HG03565 (cell line): Measurements from ENCODE around the gene PRDM13.
"Not testable (repeated sequence)": the region's sequence is repeated elsewhere in the genome, so short reads cannot be mapped to it uniquely, and the experiment has no call there.

ENCODE experiments used
- ATAC-seq: cut with Tn5 transposase; IDR thresholded peaks from one replicate; pipeline ENCODE4 v1.9.1; 2021; ENCODE audit warnings: mild to moderate bottlenecking, moderate library complexity; ENCODE audit not compliant: unreplicated experiment

The PRDM13 gene

GRCh38 chr6:99606656-99607415 lies at the start of gene PRDM13:
Gene PRDM13 (plus strand): TSS chr6:99606833. CDS start chr6:99607035, 202 bp downstream.
- no peak for ATAC-seq

- no peak for ATAC-seq
Measured at GRCh38 chr6:99559057-99559456, 47.6 kb upstream of the PRDM13 start.

GRCh38 chr6:99560668-99561067 lies 46.0 kb upstream of the PRDM13 start:
- ATAC-seq, result no peak

DNA sequence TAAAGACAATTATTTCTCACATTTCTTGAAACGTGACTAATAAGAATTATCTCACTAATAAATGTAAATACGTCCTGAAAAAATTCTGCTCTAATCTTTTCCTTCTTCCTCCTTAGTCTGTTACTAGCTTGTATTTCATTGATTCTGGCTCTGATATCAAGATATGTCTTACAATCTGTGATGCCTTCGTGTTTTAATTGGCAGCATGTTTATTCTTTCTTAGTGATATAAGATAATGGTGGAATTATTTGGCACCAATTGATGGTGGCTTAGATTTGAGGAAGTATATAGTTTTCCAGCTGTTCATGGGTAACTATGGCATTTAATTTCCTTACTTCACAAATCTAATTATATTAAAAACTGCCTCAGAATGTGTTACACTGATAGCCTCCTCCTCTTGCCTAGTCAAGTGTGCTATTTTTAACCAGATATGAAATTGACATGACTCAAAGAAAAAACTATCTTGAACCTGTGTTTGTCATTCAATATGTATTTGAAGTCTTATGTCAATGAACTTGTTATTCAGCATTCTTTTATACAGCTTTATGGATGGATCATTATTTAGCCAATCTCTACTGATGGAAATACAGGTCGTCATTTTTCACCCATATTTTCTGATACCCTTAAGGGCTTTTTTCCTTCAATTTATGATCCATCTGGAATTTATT lies 43.4 kb upstream of the PRDM13 start:
- ATAC-seq, result no peak

GRCh38 chr6:99568103-99568933 lies 38.3 kb upstream of the PRDM13 start, which contains the start of gene CCNC:
Gene CCNC (minus strand): TSS chr6:99568660. CDS start chr6:99568527, 133 bp downstream.
- peak; percentile 97 for ATAC-seq

- no peak for ATAC-seq
Measured at GRCh38 chr6:99573980-99574617, 32.5 kb upstream of the PRDM13 start.

GRCh38 chr6:99575544-99576227 lies 30.9 kb upstream of the PRDM13 start:
- ATAC-seq, result no peak

GRCh38 chr6:99579781-99580180 lies 26.9 kb upstream of the PRDM13 start:
- no peak for ATAC-seq

- no peak for ATAC-seq
Measured at GRCh38 chr6:99587792-99588191, 18.8 kb upstream of the PRDM13 start.

DNA sequence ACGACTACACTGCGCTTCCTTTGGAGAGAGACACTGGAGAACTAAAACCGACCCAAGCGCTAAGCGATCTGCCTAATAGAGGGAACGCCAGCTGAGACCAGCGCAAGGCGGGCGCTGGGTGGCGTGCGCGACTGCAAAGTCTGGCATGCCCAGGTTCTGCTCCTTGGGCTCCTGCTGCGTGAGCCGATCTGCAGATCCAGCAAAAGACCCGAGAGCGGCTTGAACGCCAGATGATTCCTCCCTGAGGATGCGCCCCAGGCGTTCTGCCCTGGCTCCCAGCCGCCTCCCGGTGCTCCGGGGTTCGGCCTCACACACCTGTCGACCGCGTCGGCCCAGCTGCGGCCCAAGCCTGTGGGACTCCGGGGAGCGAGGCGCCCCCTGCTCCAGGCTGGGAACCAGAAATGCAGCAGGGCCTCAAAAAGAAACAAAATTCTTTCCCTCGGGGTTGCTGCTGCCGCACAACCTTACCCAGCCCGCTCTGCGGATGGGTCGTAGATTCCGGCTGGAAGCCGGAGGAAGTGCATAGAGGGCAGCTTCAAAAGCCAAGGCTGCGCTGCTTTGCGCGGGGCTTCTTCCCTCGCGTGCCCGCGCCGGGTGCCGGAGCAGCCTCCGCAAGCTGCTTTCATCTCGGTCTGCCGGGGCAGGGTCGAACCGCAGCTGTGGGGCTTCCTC lies 17.9 kb upstream of the PRDM13 start:
- ATAC-seq, result peak; percentile 91

DNA sequence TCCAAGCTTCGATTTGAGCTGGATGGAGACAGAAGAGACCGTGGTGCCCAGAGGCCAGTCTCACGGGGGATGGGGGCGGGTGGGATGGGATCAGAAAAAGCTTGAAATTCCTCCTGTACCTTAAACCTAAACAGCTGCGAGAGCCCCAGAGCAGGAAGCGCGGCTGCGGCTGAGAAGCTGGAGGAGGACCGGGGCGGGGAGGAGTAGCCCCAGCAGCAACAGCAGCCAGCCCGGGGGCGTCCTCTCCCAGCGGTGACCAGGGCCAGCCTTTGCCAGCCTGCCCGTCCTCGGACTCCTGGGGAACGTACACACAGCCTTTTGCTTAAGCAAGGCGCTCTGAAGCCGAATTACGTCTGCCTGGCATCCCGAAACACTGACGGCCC lies 17.4 kb upstream of the PRDM13 start:
- no peak for ATAC-seq

GRCh38 chr6:99589907-99590493 lies 16.6 kb upstream of the PRDM13 start:
- no peak for ATAC-seq

DNA sequence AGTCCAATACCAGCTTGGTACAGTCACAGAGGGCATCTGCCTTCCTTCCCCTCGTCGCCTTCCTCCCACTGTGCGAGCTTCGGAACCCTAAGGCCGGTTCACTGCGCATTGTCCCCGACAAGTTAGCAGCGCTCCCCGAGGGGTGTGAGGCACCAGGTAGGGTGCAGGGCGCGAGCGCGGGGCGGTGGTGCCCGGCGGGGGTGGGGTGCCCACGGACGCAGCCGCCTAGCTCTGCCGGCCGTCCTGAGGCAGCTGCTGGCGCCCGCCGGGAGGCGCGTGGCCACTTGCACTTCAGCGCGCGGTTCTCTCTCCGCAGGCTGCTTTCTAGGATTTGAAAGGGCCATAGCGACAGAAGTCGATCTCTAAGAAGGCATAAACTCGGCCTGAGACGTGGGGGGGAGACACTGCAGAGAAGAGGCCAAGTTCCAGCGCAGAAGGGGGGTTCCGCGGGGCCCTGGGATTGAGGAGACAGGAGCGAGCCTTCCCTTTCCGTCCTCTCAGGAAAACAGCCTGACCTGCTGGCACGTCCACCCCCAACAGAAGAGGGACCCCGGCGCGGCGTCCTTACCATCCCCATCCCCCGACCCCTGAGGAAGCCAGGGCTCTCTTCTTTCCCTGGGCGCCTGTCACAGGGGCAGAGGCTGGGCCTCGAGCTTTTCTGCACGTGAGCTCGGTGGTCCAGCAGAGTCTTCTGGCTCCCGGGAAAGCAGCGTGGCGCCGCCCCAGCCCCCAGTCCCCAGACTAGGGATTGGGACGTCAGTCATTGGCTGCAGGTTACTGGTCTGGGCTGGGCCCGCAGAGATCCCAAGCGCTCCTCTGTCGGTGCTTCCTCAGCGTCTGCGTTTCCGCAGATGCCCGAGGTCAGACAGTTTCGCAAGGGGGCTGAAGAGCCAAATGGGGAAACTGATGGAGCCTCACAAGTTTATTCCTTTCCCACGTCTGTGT lies 15.6 kb upstream of the PRDM13 start:
- no peak for ATAC-seq

GRCh38 chr6:99591673-99592364 lies 14.8 kb upstream of the PRDM13 start:
- ATAC-seq, result no peak

DNA sequence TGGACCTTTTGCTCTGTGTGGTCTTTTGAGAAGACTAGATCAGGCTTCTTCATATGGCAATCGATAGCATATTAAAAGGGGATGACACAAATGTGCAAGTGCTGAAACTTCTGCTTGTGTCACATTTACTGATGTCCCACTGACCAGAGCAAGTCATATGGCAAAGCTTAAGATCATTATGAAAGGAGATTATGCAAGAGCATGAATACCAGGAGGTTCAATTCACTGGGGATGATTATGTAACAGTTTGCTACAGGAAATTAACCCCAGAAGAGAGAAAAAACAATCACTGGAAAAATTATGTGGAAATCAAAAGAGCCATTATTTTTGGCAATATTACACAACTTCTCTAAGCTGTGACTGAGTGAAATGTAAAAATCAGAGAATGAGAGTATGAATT lies 13.7 kb upstream of the PRDM13 start:
- no peak for ATAC-seq

GRCh38 chr6:99594696-99595095 lies 11.9 kb upstream of the PRDM13 start:
- ATAC-seq, result not testable (repeated sequence)

DNA sequence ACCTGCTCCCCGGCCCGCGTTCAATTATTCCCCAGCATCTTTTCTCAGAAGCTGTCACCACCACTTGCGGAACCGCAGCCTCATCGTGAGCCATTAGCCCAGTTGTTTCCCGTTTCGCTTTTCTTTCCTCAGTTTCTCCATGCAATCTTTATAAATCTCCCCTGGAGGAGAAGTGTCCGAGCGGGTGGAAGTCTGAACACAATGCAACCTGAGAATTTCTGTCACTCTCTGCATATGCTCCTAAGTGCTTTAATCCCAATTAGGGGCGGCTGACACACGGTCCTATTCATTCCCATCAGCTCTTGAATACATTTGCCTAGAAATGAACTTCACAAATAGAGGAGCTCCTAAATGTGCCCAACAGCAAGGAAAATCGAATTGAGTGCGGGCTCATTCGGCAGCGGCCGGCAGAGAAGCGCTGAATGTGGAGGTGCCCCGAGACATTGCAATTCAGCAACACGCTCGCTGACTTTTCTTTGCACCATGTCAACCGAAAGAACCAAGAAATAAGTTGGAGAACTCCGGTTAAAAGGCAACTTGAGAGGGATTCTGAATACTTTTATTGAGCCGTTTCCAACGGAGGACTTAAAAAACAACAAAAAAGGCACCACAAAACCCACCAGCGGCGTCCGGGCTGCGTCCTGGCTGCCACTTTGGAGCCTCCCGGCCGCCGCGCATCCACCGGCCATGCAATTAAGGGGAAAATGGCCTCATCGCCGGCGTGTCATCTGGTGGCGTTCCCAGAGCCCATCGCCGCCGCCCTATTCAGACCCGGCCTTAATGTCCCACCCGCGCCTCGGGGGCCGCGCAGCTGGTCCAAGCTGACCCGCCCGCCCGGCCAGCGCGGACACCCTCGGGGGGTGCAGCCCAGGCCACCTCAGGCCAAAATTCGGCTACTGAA lies 3.9 kb upstream of the PRDM13 start:
- ATAC-seq, result no peak
